ENCODE data around the gene MYB.

DNA sequence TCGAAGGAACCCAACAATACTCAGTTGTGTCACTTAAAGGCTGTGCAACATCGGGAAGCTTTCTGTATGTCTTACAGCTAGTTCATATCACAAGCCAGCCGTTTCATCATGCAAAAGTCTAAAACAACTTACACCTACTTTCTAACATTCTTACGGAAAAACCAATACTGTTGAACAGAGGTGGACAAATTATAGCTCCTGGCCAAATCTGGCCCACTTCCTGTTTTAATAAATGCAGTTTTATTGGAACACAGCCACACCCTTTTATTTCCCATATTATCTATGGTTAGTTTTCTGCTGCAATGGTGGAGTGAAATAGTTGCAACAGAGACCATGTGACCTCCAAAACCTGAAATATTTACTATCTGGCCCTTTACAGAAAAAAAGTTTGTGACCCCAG, 46.6 kb downstream of the MYB start:
- TF ChIP-seq, protein P1, sequence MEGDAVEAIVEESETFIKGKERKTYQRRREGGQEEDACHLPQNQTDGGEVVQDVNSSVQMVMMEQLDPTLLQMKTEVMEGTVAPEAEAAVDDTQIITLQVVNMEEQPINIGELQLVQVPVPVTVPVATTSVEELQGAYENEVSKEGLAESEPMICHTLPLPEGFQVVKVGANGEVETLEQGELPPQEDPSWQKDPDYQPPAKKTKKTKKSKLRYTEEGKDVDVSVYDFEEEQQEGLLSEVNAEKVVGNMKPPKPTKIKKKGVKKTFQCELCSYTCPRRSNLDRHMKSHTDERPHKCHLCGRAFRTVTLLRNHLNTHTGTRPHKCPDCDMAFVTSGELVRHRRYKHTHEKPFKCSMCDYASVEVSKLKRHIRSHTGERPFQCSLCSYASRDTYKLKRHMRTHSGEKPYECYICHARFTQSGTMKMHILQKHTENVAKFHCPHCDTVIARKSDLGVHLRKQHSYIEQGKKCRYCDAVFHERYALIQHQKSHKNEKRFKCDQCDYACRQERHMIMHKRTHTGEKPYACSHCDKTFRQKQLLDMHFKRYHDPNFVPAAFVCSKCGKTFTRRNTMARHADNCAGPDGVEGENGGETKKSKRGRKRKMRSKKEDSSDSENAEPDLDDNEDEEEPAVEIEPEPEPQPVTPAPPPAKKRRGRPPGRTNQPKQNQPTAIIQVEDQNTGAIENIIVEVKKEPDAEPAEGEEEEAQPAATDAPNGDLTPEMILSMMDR (IDR thresholded peaks at IDR 0.05) = no peak
- TF ChIP-seq POLR2A (IDR thresholded peaks at IDR 0.05) = no peak

Measured in uterus (tissue), 2 donors.